ENCODE results near the gene SELENOO.

- TF ChIP-seq ZFP30 (CRISPR knock-in tag; IDR thresholded peaks at IDR 0.05) = no peak
- TF ChIP-seq ZFP3 (CRISPR knock-in tag; IDR thresholded peaks at IDR 0.05) = no peak
- TF ChIP-seq ZNF565 (CRISPR knock-in tag; conservative IDR thresholded peaks at IDR 0.05; ENCODE audit: low read depth) = no peak
Measured at GRCh38 chr22:50248196-50249081, 47.6 kb downstream of the SELENOO start.
